ENCODE data around the gene PTPN6. TPM values are rescaled to one million over a fixed set of nuclear protein-coding genes. Genes with fewer than 3 reads are reported as not detected.

The PTPN6 gene
- total RNA-seq, 1 experiment from 2014 or later: not detected

- no peak for DNase-seq (ENCODE audit: low read depth)
Measured at GRCh38 chr12:7009512-7009911, 58.4 kb downstream of the PTPN6 start.

Other genes starting within 250 kb of the PTPN6 start
- gene COPS7A, start 227.3 kb upstream of the PTPN6 start, total RNA-seq (2014; rRNA removed; shearing (Covaris generic)): 88.4 and 96.6 TPM in 2 replicates
- 226 and 233 TPM in 2 replicates for gene MLF2, start 198.2 kb upstream of the PTPN6 start, total RNA-seq (2014; rRNA removed; shearing (Covaris generic))
- 196 and 217 TPM in 2 replicates for gene PTMS, start 185.0 kb upstream of the PTPN6 start, total RNA-seq (2014; rRNA removed; shearing (Covaris generic))
- 0.33 TPM in 1 of 2 replicates, not detected in the other for gene LAG3, start 178.8 kb upstream of the PTPN6 start, total RNA-seq (2014; rRNA removed; shearing (Covaris generic))
- not detected in 2 replicates for gene CD4, start 161.8 kb upstream of the PTPN6 start, total RNA-seq (2014; rRNA removed; shearing (Covaris generic))
- 0.74 and 0.92 TPM in 2 replicates for gene GPR162, start 129.5 kb upstream of the PTPN6 start, total RNA-seq (2014; rRNA removed; shearing (Covaris generic))
- 24.1 and 24.8 TPM in 2 replicates for gene P3H3, start 122.9 kb upstream of the PTPN6 start, total RNA-seq (2014; rRNA removed; shearing (Covaris generic))
- gene GNB3, start 110.4 kb upstream of the PTPN6 start, total RNA-seq (2014; rRNA removed; shearing (Covaris generic)): 0.71 and 1.4 TPM in 2 replicates
- 107 TPM in 2 replicates for gene CDCA3, start 100.1 kb upstream of the PTPN6 start, total RNA-seq (2014; rRNA removed; shearing (Covaris generic))
- gene USP5, start 99.2 kb upstream of the PTPN6 start, total RNA-seq (2014; rRNA removed; shearing (Covaris generic)): 134 and 140 TPM in 2 replicates
- 1,485 and 1,599 TPM in 2 replicates for gene TPI1, start 83.8 kb upstream of the PTPN6 start, total RNA-seq (2014; rRNA removed; shearing (Covaris generic))
- 2.9 and 8.3 TPM in 2 replicates for gene SPSB2, start 78.1 kb upstream of the PTPN6 start, total RNA-seq (2014; rRNA removed; shearing (Covaris generic))
- 7.0 and 16.1 TPM in 2 replicates for gene LRRC23, start 46.5 kb upstream of the PTPN6 start, total RNA-seq (2014; rRNA removed; shearing (Covaris generic))
- gene ENO2, start 36.8 kb upstream of the PTPN6 start, total RNA-seq (2014; rRNA removed; shearing (Covaris generic)): 9.0 and 13.4 TPM in 2 replicates
- gene ATN1, start 23.4 kb upstream of the PTPN6 start, total RNA-seq (2014; rRNA removed; shearing (Covaris generic)): 3.3 and 5.4 TPM in 2 replicates
- not detected in 2 replicates for gene RNU7-1, start 7.5 kb upstream of the PTPN6 start, total RNA-seq (2014; rRNA removed; shearing (Covaris generic))
- 216 and 272 TPM in 2 replicates for gene C12orf57, start 7.3 kb upstream of the PTPN6 start, total RNA-seq (2014; rRNA removed; shearing (Covaris generic))
- gene PHB2, start 19.3 kb downstream of the PTPN6 start, total RNA-seq (2014; rRNA removed; shearing (Covaris generic)): 423 and 482 TPM in 2 replicates
- 133 and 151 TPM in 2 replicates for gene EMG1, start 19.6 kb downstream of the PTPN6 start, total RNA-seq (2014; rRNA removed; shearing (Covaris generic))
- 9.7 and 13.7 TPM in 2 replicates for gene LPCAT3, start 67.1 kb downstream of the PTPN6 start, total RNA-seq (2014; rRNA removed; shearing (Covaris generic))
- gene C1S, start 109.4 kb downstream of the PTPN6 start, total RNA-seq (2014; rRNA removed; shearing (Covaris generic)): 5.5 and 5.7 TPM in 2 replicates
- 2.3 and 2.9 TPM in 2 replicates for gene C1R, start 141.1 kb downstream of the PTPN6 start, total RNA-seq (2014; rRNA removed; shearing (Covaris generic))
- 3.1 and 13.3 TPM in 2 replicates for gene C1RL, start 157.9 kb downstream of the PTPN6 start, total RNA-seq (2014; rRNA removed; shearing (Covaris generic))
- 0.46 TPM in 1 of 2 replicates, not detected in the other for gene RBP5, start 177.5 kb downstream of the PTPN6 start, total RNA-seq (2014; rRNA removed; shearing (Covaris generic))
- 3.7 and 10.6 TPM in 2 replicates for gene CLSTN3, start 179.0 kb downstream of the PTPN6 start, total RNA-seq (2014; rRNA removed; shearing (Covaris generic))
- gene PEX5, start 238.3 kb downstream of the PTPN6 start, total RNA-seq (2014; rRNA removed; shearing (Covaris generic)): 23.2 and 26.8 TPM in 2 replicates

All from Daoy (cell line).